ENCODE data around the gene ARSK.
A peak's percentile ranks its signal among the peaks of the same experiment; 100 is the strongest.

DNA sequence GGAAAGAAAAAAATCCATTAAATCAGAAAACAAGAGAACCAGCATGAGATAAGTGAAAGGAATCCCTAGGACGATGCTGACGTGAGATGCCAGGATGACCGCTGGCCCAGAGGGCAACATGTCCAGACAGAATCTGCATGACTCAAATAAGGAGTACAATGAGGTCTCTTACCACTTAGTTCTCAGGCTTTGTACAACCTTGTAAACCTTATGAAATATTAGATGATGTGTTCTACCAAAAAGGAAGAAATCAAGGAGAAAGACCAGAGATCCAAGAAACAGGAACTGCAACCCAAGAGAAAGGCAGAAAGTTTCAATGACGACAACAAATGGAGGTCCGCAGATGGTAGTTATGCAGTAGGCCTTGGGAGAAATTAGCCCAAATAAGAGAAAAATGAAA is 62.2 kb downstream of the ARSK start:
- no peak for TF ChIP-seq POLR2AphosphoS5 (IDR thresholded peaks at IDR 0.05; ENCODE audit: low read length)
- TF ChIP-seq POLR2AphosphoS2 (IDR thresholded peaks at IDR 0.05; ENCODE audit: low read depth, low read length), result no peak
- TF ChIP-seq SIN3A (IDR thresholded peaks at IDR 0.05; ENCODE audit: low read depth, low read length), result no peak
- peak; percentile 98 for TF ChIP-seq SPI1 (IDR thresholded peaks at IDR 0.05; ENCODE audit: borderline replicate concordance, insufficient read depth, low read depth, low read length)
- TF ChIP-seq RELA (IDR thresholded peaks at IDR 0.05; ENCODE audit: borderline replicate concordance, partially characterized antibody), result no peak
- no peak for TF ChIP-seq NFXL1 (IDR thresholded peaks at IDR 0.05; ENCODE audit: borderline replicate concordance)

Measured in GM12878 (cell line).